Esophagus muscularis mucosa (tissue), 4 donors: ENCODE data around the gene CYCS. TPM values are rescaled to one million over a fixed set of nuclear protein-coding genes. Genes with fewer than 3 reads are reported as not detected.

Experiments
- DNase-seq: peaks from one replicate; pipeline ENCODE4 v3.0.0-alpha.2; 2017; ENCODE audit errors: extremely low spot score
- H3K27ac ChIP-seq, 4 donors: fragments of 200-600 bp; sonication (generic); replicated peaks in 1 of 4; 1 replicate in 3 of 4; 2 replicates in 1 of 4; pipeline ENCODE4 v1.5.1; 2016 to 2019; ENCODE audit warnings: mild to moderate bottlenecking in 1 of 4
- H3K27me3 ChIP-seq, 4 donors: fragments of 200-600 bp; sonication (generic); one replicate each; pipeline versions ENCODE4 v1.5.1 to v1.6.0; 2016 to 2019
- H3K36me3 ChIP-seq, 4 donors: fragments of 200-600 bp; sonication (generic); one replicate each; pipeline ENCODE4 v1.5.1; 2016 to 2019
- H3K4me1 ChIP-seq, 4 donors: fragments of 200-600 bp; sonication (generic); one replicate each; pipeline ENCODE4 v1.5.1; 2016 to 2019
- H3K4me3 ChIP-seq, 4 donors: fragments of 200-600 bp; sonication (generic); 1 replicate in 2 of 4; 2 replicates in 2 of 4; pipeline ENCODE4 v1.5.1; 2016 to 2019; ENCODE audit warnings: mild to moderate bottlenecking in 4 of 4, moderate library complexity in 1 of 4
- H3K9me3 ChIP-seq, 4 donors: fragments of 200-600 bp; sonication (generic); 1 replicate in 3 of 4; 2 replicates in 1 of 4; pipeline ENCODE4 v1.5.1; 2016 to 2019
- CTCF ChIP-seq, 3 experiments: fragments of 200-600 bp in 2 of 3; fragments of 450-650 bp in 1 of 3; sonication (generic) in 2 of 3; IDR thresholded peaks; one replicate each; pipeline ENCODE4 v1.5.1; 2017 to 2019; ENCODE audit warnings: antibody characterized with exemption in 3 of 3, mild to moderate bottlenecking in 2 of 3, moderate library complexity in 1 of 3
- EP300 ChIP-seq: sonication (generic); formaldehyde crosslinking; IDR thresholded peaks from one replicate; pipeline ENCODE4 v1.6.1; 2017; ENCODE audit warnings: antibody characterized with exemption
- POLR2A ChIP-seq: fragments of 450-650 bp; IDR thresholded peaks from one replicate; pipeline ENCODE4 v1.6.1; 2017; ENCODE audit warnings: antibody characterized with exemption, moderate library complexity, mild to moderate bottlenecking, low read depth
- POLR2AphosphoS5 ChIP-seq, 2 donors: sonication (generic); formaldehyde crosslinking; IDR thresholded peaks; one replicate each; pipeline ENCODE4 v1.6.1; 2017; ENCODE audit warnings: antibody characterized with exemption in 2 of 2
- WGBS: methylation state at CpG from one replicate; pipeline ENCODE4 v1.1.5; 2018; 5-methylcytosine and 5-hydroxymethylcytosine counted together
- intact Hi-C: fragments of 100-400 bp; cut with DNase I; formaldehyde crosslinking; loops from one replicate; pipeline ENCODE4 v1.15.1; 2023
- total RNA-seq, 4 donors: library from RNA; depleted of rRNA; stranded (reverse); fragments of >200 nt; gene quantifications; one replicate each; pipeline versions ENCODE4 v1.1.0 to v1.2.1, GENCODE V29; 2016

The CYCS gene
- total RNA-seq, 4 donors from 2014 or later: 39.9 to 57.3 (median 44.6) TPM

GRCh38 chr7:25151773-25152172 lies 26.7 kb upstream of the CYCS start:
- Histone ChIP-seq H3K4me1 (no peaks in the 10 kb centered on the region), H3K9me3 (no peaks in the 10 kb centered on the region)
- intact Hi-C loops: no loop called here

GRCh38 chr7:25149836-25150235 lies 24.8 kb upstream of the CYCS start:
- H3K4me1 ChIP-seq: no peaks in the 10 kb centered on the region
- WGBS: 91% methylated on average over 1 of the region's 1 CpG
- no peak overlapping the region for H3K4me3 ChIP-seq
- no peak overlapping the region for H3K27ac ChIP-seq
- no peak for DNase-seq
- H3K9me3 ChIP-seq: no peaks in the 10 kb centered on the region
- H3K27me3 ChIP-seq: no peaks in the 10 kb centered on the region
- peaks cover 0 to 46% (median 25%) of the 10 kb centered on the region in 4 donors for H3K36me3 ChIP-seq
- TF ChIP-seq POLR2A (no peak), EP300 (no peak), CTCF (IDR thresholded peaks at IDR 0.05) (no peak), POLR2AphosphoS5 (IDR thresholded peaks at IDR 0.05) (no peak)
- intact Hi-C loops: no loop called here

More at GRCh38 chr7:25151773-25152172, 26.7 kb upstream of the CYCS start:
- H3K27ac ChIP-seq: no peak overlapping the region
- no peak for DNase-seq
- 94% methylated on average over 2 of the region's 2 CpGs for WGBS
- H3K4me3 ChIP-seq: no peak overlapping the region
- H3K36me3 ChIP-seq: peaks cover 0 to 51% (median 25%) of the 10 kb centered on the region in 4 donors
- TF ChIP-seq POLR2A (no peak), EP300 (no peak), POLR2AphosphoS5 (IDR thresholded peaks at IDR 0.05) (no peak), CTCF (IDR thresholded peaks at IDR 0.05) (no peak)
- no peaks in the 10 kb centered on the region for H3K27me3 ChIP-seq

GRCh38 chr7:25148772-25149575 lies 23.9 kb upstream of the CYCS start:
- Histone ChIP-seq H3K36me3 (peaks cover 0 to 37% (median 17%) of the 10 kb centered on the region in 4 donors), H3K9me3 (no peaks in the 10 kb centered on the region), H3K4me3 (no peak overlapping the region), H3K4me1 (no peaks in the 10 kb centered on the region), H3K27me3 (no peaks in the 10 kb centered on the region), H3K27ac (no peak overlapping the region)
- intact Hi-C loops: no loop called here
- DNase-seq: no peak
- TF ChIP-seq POLR2A: no peak
- no peak for TF ChIP-seq EP300
- no peak for TF ChIP-seq CTCF (IDR thresholded peaks at IDR 0.05)
- no peak for TF ChIP-seq POLR2AphosphoS5 (IDR thresholded peaks at IDR 0.05)
- 89% methylated on average over 5 of the region's 5 CpGs for WGBS

GRCh38 chr7:25143763-25144162 lies 18.7 kb upstream of the CYCS start:
- Histone ChIP-seq H3K36me3 (peaks cover 0 to 17% (median 7%) of the 10 kb centered on the region in 4 donors), H3K4me3 (no peak overlapping the region), H3K4me1 (no peaks in the 10 kb centered on the region), H3K27ac (no peak overlapping the region), H3K9me3 (no peaks in the 10 kb centered on the region), H3K27me3 (no peaks in the 10 kb centered on the region)
- no peak for TF ChIP-seq POLR2AphosphoS5 (IDR thresholded peaks at IDR 0.05)
- TF ChIP-seq EP300: no peak
- no peak for TF ChIP-seq POLR2A
- no peak for TF ChIP-seq CTCF (IDR thresholded peaks at IDR 0.05)
- DNase-seq: no peak
- 93% methylated on average over 2 of the region's 2 CpGs for WGBS
- intact Hi-C loops: no loop called here

- Histone ChIP-seq H3K9me3 (no peaks in the 10 kb centered on the region), H3K27me3 (no peaks in the 10 kb centered on the region), H3K4me1 (no peaks in the 10 kb centered on the region), H3K27ac (no peak overlapping the region), H3K36me3 (peaks cover 0 to 26% (median 8%) of the 10 kb centered on the region in 4 donors), H3K4me3 (no peak overlapping the region)
- DNase-seq: no peak
- TF ChIP-seq CTCF (IDR thresholded peaks at IDR 0.05) (no peak), POLR2AphosphoS5 (IDR thresholded peaks at IDR 0.05) (no peak), EP300 (no peak), POLR2A (no peak)
- WGBS: 75% methylated on average over 1 of the region's 1 CpG
- intact Hi-C loops: no loop called here
Measured at GRCh38 chr7:25139536-25139935, 14.5 kb upstream of the CYCS start.
